HL-60 (cell line): ENCODE results near the gene SHOC2.

Source experiments
- DNase-seq, 2 experiments: peaks; one replicate each; pipeline ENCODE4 v3.0.0-alpha.2; 2010 to 2020; ENCODE audit warnings: low read depth in 1 of 2, low spot score in 1 of 2
- H3K27ac ChIP-seq: fragments of 250-450 bp; sonication (Bioruptor Pico); replicated peaks from 2 replicates; pipeline ENCODE4 v1.5.1; 2020; ENCODE audit warnings: mild to moderate bottlenecking, moderate library complexity
- H3K27me3 ChIP-seq: fragments of 250-450 bp; sonication (Bioruptor Pico); 2 replicates; pipeline ENCODE4 v1.5.1; 2021; ENCODE audit warnings: mild to moderate bottlenecking, moderate library complexity; ENCODE audit not compliant: insufficient read depth, poor library complexity, severe bottlenecking
- H3K4me3 ChIP-seq: replicated peaks from 2 replicates; pipeline ENCODE4 v1.5.1; 2011; ENCODE audit warnings: mild to moderate bottlenecking, control low read depth, low read length; ENCODE audit not compliant: insufficient read depth
- GABPA ChIP-seq: IDR thresholded peaks from 2 replicates; pipeline ENCODE4 v1.6.1; 2012; ENCODE audit warnings: low read depth
- POLR2AphosphoS5 ChIP-seq: IDR thresholded peaks from 2 replicates; pipeline ENCODE4 v1.6.1; 2012; ENCODE audit warnings: low read depth
- SPI1 ChIP-seq: IDR thresholded peaks from 2 replicates; pipeline ENCODE4 v1.6.1; 2012; ENCODE audit warnings: low read depth, mild to moderate bottlenecking, borderline replicate concordance
- TF ChIP-seq, protein P1 (sequence below): IDR thresholded peaks from one replicate; pipeline ENCODE4 v1.5.1; 2011; ENCODE audit warnings: low read length, control low read depth, inconsistent platforms; ENCODE audit not compliant: insufficient read depth
- TF ChIP-seq, protein P2 (sequence below): IDR thresholded peaks from 2 replicates; pipeline ENCODE4 v1.6.1; 2012; ENCODE audit warnings: low read depth; ENCODE audit not compliant: insufficient replicate concordance

SHOC2 gene

DNA sequence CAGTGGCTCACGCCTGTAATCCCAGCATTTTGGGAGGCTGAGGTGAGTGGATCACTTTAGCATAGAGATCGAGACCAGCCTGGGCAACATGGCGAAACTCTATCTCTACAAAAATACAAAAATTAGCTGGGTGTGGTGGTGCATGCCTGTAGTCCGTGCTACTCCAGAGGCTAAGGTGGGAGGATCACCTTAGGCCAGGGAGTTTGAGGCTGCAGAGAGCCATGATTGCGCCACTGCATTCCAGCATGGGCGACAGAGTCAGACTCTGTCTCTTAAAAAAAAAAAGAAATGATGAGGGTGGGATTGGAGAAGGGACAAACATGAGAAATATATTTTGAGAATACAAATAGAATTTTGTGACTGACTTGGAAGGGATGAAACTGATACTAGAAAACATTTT, 76.9 kb downstream of the SHOC2 start:
- Histone ChIP-seq H3K27ac (no peak overlapping the region), H3K27me3 (no peaks in the 10 kb centered on the region), H3K4me3 (no peak overlapping the region)
- TF ChIP-seq, protein P1, sequence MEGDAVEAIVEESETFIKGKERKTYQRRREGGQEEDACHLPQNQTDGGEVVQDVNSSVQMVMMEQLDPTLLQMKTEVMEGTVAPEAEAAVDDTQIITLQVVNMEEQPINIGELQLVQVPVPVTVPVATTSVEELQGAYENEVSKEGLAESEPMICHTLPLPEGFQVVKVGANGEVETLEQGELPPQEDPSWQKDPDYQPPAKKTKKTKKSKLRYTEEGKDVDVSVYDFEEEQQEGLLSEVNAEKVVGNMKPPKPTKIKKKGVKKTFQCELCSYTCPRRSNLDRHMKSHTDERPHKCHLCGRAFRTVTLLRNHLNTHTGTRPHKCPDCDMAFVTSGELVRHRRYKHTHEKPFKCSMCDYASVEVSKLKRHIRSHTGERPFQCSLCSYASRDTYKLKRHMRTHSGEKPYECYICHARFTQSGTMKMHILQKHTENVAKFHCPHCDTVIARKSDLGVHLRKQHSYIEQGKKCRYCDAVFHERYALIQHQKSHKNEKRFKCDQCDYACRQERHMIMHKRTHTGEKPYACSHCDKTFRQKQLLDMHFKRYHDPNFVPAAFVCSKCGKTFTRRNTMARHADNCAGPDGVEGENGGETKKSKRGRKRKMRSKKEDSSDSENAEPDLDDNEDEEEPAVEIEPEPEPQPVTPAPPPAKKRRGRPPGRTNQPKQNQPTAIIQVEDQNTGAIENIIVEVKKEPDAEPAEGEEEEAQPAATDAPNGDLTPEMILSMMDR = no peak
- no peak for TF ChIP-seq GABPA
- no peak for TF ChIP-seq SPI1
- no peak for TF ChIP-seq POLR2AphosphoS5
- TF ChIP-seq, protein P2, sequence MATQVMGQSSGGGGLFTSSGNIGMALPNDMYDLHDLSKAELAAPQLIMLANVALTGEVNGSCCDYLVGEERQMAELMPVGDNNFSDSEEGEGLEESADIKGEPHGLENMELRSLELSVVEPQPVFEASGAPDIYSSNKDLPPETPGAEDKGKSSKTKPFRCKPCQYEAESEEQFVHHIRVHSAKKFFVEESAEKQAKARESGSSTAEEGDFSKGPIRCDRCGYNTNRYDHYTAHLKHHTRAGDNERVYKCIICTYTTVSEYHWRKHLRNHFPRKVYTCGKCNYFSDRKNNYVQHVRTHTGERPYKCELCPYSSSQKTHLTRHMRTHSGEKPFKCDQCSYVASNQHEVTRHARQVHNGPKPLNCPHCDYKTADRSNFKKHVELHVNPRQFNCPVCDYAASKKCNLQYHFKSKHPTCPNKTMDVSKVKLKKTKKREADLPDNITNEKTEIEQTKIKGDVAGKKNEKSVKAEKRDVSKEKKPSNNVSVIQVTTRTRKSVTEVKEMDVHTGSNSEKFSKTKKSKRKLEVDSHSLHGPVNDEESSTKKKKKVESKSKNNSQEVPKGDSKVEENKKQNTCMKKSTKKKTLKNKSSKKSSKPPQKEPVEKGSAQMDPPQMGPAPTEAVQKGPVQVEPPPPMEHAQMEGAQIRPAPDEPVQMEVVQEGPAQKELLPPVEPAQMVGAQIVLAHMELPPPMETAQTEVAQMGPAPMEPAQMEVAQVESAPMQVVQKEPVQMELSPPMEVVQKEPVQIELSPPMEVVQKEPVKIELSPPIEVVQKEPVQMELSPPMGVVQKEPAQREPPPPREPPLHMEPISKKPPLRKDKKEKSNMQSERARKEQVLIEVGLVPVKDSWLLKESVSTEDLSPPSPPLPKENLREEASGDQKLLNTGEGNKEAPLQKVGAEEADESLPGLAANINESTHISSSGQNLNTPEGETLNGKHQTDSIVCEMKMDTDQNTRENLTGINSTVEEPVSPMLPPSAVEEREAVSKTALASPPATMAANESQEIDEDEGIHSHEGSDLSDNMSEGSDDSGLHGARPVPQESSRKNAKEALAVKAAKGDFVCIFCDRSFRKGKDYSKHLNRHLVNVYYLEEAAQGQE = no peak
- DNase-seq = no peak

DNA sequence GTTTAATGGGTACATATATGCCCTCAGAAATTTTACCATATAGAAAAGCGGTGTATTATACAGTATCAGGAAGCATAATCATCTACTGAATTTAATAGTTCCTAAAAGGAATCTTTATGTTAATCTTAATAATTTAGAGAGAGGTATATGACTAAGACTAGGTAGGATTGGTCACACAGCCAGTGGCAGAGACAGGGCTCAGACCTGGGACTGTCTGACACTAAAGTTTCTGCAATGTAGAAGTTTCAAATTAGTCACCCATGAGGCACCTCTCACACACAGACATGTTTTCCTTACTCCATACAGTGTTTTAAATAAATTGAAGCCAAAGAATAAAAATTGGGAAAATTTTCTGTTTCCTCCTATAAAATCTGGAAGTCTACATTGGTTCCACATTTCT, 84.6 kb downstream of the SHOC2 start:
- no peak overlapping the region for H3K27ac ChIP-seq
- H3K4me3 ChIP-seq = no peak overlapping the region
- no peaks in the 10 kb centered on the region for H3K27me3 ChIP-seq
- TF ChIP-seq POLR2AphosphoS5 (no peak), SPI1 (no peak), GABPA (no peak)
- TF ChIP-seq, protein P1 = no peak
- TF ChIP-seq, protein P2 = no peak
- DNase-seq = no peak

DNA sequence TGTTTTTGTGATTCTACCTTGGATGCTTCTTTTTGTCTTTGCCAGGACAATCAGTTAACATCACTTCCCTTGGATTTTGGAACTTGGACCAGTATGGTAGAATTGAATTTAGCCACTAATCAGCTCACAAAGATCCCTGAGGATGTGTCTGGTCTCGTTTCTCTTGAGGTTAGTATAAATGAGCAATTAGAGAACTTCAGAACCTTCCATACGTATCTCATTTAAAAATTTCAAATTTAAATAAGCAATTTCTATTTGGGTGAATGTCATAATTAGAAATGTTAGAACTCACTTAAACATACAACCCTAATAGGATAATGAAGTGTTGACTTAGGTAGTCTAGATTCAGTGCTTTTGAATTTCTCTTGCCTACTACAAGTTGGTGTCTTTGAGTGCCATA, 88.1 kb downstream of the SHOC2 start:
- Histone ChIP-seq H3K27me3 (no peaks in the 10 kb centered on the region), H3K27ac (no peak overlapping the region), H3K4me3 (no peak overlapping the region)
- DNase-seq = no peak
- TF ChIP-seq GABPA = no peak
- TF ChIP-seq, protein P2 = no peak
- TF ChIP-seq SPI1 = no peak
- TF ChIP-seq, protein P1 = no peak
- TF ChIP-seq POLR2AphosphoS5 = no peak
